Osteocyte (in vitro differentiated cells): ENCODE results near the gene SMIM7. TPM values are rescaled to one million over a fixed set of nuclear protein-coding genes. Genes with fewer than 3 reads are reported as not detected.

Experiments used
- DNase-seq: peaks from one replicate; pipeline ENCODE4 v3.0.0; 2021; ENCODE audit warnings: mixed read lengths; ENCODE audit not compliant: unreplicated experiment; ENCODE audit errors: extremely low spot score
- H3K27ac Mint-ChIP-seq: one replicate; pipeline ENCODE4 v1.8.0; 2021; ENCODE audit warnings: mild to moderate bottlenecking, mixed read lengths; ENCODE audit not compliant: unreplicated experiment
- H3K27me3 Mint-ChIP-seq: one replicate; pipeline ENCODE4 v1.8.0; 2021; ENCODE audit warnings: mixed read lengths; ENCODE audit not compliant: unreplicated experiment
- H3K36me3 Mint-ChIP-seq: one replicate; pipeline ENCODE4 v1.8.0; 2021; ENCODE audit warnings: mixed read lengths; ENCODE audit not compliant: unreplicated experiment
- H3K4me1 Mint-ChIP-seq: one replicate; pipeline ENCODE4 v1.8.0; 2021; ENCODE audit warnings: mixed read lengths; ENCODE audit not compliant: unreplicated experiment
- H3K4me3 Mint-ChIP-seq: one replicate; pipeline ENCODE4 v1.8.0; 2021; ENCODE audit warnings: mild to moderate bottlenecking, moderate library complexity, mixed read lengths; ENCODE audit not compliant: unreplicated experiment
- H3K9me3 Mint-ChIP-seq: one replicate; pipeline ENCODE4 v1.8.0; 2021; ENCODE audit warnings: mixed read lengths; ENCODE audit not compliant: unreplicated experiment
- total RNA-seq: library from RNA; stranded (reverse); gene quantifications from 2 replicates; pipeline ENCODE4 v1.2.1, GENCODE V29; 2021
- TF ChIP-seq, protein P1 (sequence below): fragments of 200-600 bp; sonication (generic); IDR thresholded peaks from 2 replicates; pipeline ENCODE4 v1.5.0; 2021; ENCODE audit warnings: antibody characterized with exemption, mild to moderate bottlenecking, moderate library complexity

The SMIM7 gene
- total RNA-seq, 1 donor from 2014 or later = 60.5 TPM

GRCh38 chr19:16684216-16684615, 24.3 kb upstream of the SMIM7 start:
- no peak for DNase-seq
- TF ChIP-seq, protein P1, sequence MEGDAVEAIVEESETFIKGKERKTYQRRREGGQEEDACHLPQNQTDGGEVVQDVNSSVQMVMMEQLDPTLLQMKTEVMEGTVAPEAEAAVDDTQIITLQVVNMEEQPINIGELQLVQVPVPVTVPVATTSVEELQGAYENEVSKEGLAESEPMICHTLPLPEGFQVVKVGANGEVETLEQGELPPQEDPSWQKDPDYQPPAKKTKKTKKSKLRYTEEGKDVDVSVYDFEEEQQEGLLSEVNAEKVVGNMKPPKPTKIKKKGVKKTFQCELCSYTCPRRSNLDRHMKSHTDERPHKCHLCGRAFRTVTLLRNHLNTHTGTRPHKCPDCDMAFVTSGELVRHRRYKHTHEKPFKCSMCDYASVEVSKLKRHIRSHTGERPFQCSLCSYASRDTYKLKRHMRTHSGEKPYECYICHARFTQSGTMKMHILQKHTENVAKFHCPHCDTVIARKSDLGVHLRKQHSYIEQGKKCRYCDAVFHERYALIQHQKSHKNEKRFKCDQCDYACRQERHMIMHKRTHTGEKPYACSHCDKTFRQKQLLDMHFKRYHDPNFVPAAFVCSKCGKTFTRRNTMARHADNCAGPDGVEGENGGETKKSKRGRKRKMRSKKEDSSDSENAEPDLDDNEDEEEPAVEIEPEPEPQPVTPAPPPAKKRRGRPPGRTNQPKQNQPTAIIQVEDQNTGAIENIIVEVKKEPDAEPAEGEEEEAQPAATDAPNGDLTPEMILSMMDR = no peak
- Mint-ChIP-seq H3K27ac (no peak overlapping the region), H3K27me3 (no peaks in the 10 kb centered on the region), H3K4me3 (no peak overlapping the region), H3K4me1 (peaks cover 10% of the 10 kb centered on the region), H3K9me3 (no peaks in the 10 kb centered on the region), H3K36me3 (peaks cover 6% of the 10 kb centered on the region)

- Mint-ChIP-seq H3K36me3 (peaks cover 6% of the 10 kb centered on the region), H3K27me3 (no peaks in the 10 kb centered on the region), H3K4me1 (peaks cover 10% of the 10 kb centered on the region), H3K9me3 (no peaks in the 10 kb centered on the region), H3K4me3 (no peak overlapping the region), H3K27ac (no peak overlapping the region)
- DNase-seq = no peak
- TF ChIP-seq, protein P1 = no peak
Observed at GRCh38 chr19:16682539-16682938, 22.6 kb upstream of the SMIM7 start.

DNA sequence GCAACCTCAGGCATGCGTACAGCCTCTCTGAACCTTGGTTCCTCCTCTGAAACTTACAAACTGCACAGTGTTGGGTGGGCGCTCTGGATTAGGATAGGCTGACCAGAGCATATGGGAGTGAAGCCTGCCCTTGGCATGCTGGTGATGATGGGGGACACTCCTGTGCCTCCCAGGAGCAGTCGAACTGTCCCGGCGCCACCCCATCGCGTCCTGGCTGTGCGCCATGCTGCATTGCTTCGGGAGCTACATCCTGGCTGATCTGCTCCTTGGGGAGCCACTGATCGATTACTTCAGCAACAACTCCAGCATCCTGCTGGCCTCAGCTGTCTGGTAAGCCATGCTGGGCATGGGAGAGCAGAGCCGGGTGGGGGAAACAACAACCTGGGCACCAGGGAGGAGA, 19.9 kb upstream of the SMIM7 start:
- Mint-ChIP-seq H3K4me3 (no peak overlapping the region), H3K27me3 (no peaks in the 10 kb centered on the region), H3K27ac (no peak overlapping the region), H3K9me3 (no peaks in the 10 kb centered on the region), H3K36me3 (peaks cover 6% of the 10 kb centered on the region), H3K4me1 (peaks cover 4% of the 10 kb centered on the region)
- TF ChIP-seq, protein P1 = no peak
- no peak for DNase-seq

GRCh38 chr19:16678498-16678897, 18.6 kb upstream of the SMIM7 start:
- Mint-ChIP-seq H3K27ac (no peak overlapping the region), H3K36me3 (peaks cover 6% of the 10 kb centered on the region), H3K27me3 (no peaks in the 10 kb centered on the region), H3K4me1 (no peaks in the 10 kb centered on the region), H3K9me3 (no peaks in the 10 kb centered on the region), H3K4me3 (no peak overlapping the region)
- TF ChIP-seq, protein P1 = no peak
- no peak for DNase-seq

DNA sequence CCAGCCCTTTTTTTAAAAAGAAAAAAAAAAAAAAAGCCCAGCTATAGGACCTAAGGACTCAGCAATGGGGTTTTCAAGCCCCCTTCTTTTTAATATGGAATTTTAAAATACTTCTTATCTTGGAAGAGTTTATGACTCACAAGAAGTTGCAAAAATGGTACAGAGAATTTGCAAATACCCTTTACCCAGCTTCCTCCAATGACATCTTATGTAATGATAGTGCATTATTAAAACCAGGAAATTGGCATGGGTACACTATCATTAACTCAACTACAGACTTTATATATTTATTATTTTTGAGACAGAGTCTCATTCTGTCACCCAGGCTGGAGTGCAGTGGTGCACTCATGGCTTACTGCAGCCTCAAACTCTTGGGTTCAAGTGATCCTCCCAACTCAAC, 17.1 kb upstream of the SMIM7 start:
- Mint-ChIP-seq H3K27me3 (no peaks in the 10 kb centered on the region), H3K36me3 (peaks cover 3% of the 10 kb centered on the region), H3K27ac (no peak overlapping the region), H3K4me1 (no peaks in the 10 kb centered on the region), H3K9me3 (no peaks in the 10 kb centered on the region), H3K4me3 (no peak overlapping the region)
- no peak for DNase-seq
- TF ChIP-seq, protein P1 = no peak
